ENCODE data around the gene ITGA1. TPM values are rescaled to one million over a fixed set of nuclear protein-coding genes. Genes with fewer than 3 reads are reported as not detected.

Gene ITGA1
- total RNA-seq, 1 experiment from 2014 or later: 21.1 TPM

- in situ Hi-C loops (cut with HindIII; ENCODE audit: low pct_unique_long_range_greater_than_20kb, low sequenced_read_pairs): no loop called here
- DNase-seq (ENCODE audit: low read depth, low spot score): no peak
Measured at GRCh38 chr5:53008751-53009150, 221.0 kb downstream of the ITGA1 start.

Small RNA genes lying within 50 kb of the gene (small RNA-seq; reads per million reads assigned to genes)
- 0 reads per million in 2 experiments for gene B3GNTL1P1

Other genes with a start within 250 kb of the ITGA1 start
- gene PELO, start within 50 bp of the ITGA1 start, total RNA-seq (2014; rRNA removed; shearing (Covaris generic)): 21.3 and 22.8 TPM in 2 replicates
- 7.0 and 8.4 TPM in 2 replicates for gene ITGA2, start 201.4 kb downstream of the ITGA1 start, total RNA-seq (2014; rRNA removed; shearing (Covaris generic))